Activated CD4-positive, alpha-beta T cell treated with anti-CD3 and anti-CD28 coated beads, Interleukin-10, Interleukin-2, amounts not matched to agents 100 ng/mL and 50 ng/mL, durations not matched to agents 16 hours and 8 hours (primary cell): ENCODE data around the gene PRR36.

Experiments
- DNase-seq: peaks from one replicate; pipeline ENCODE4 v3.0.0-alpha.2; 2020

PRR36 gene

GRCh38 chr19:7842661-7843294 lies 31.4 kb downstream of the PRR36 start:
- no peak for DNase-seq

GRCh38 chr19:7841751-7842660 lies 32.2 kb downstream of the PRR36 start:
- DNase-seq, result no peak

- no peak for DNase-seq
Measured at GRCh38 chr19:7840629-7841028, 33.6 kb downstream of the PRR36 start.

- no peak for DNase-seq
Measured at GRCh38 chr19:7839476-7839875, 34.7 kb downstream of the PRR36 start.

- no peak for DNase-seq
Measured at GRCh38 chr19:7833225-7834099, 40.7 kb downstream of the PRR36 start.

GRCh38 chr19:7832781-7833180 lies 41.4 kb downstream of the PRR36 start:
- DNase-seq, result no peak

- DNase-seq, result no peak
Measured at GRCh38 chr19:7832009-7832408, 42.2 kb downstream of the PRR36 start.

GRCh38 chr19:7831452-7831851 lies 42.7 kb downstream of the PRR36 start:
- no peak for DNase-seq

- DNase-seq, result no peak
Measured at GRCh38 chr19:7830823-7831222, 43.4 kb downstream of the PRR36 start.

- DNase-seq, result no peak
Measured at GRCh38 chr19:7830272-7830771, 43.9 kb downstream of the PRR36 start.

GRCh38 chr19:7829561-7830271 lies 44.5 kb downstream of the PRR36 start, which contains the start of gene EVI5L:
Gene EVI5L, plus strand, starts transcription at chr19:7830218. Its CDS starts 16,325 bp downstream, at chr19:7846543.
- DNase-seq, result peak; percentile 99

- no peak for DNase-seq
Measured at GRCh38 chr19:7829166-7829520, 45.0 kb downstream of the PRR36 start.

GRCh38 chr19:7823686-7824301 lies 50.4 kb downstream of the PRR36 start:
- DNase-seq, result no peak

GRCh38 chr19:7822910-7823515 lies 51.2 kb downstream of the PRR36 start:
- no peak for DNase-seq

- DNase-seq, result no peak
Measured at GRCh38 chr19:7820588-7820987, 53.6 kb downstream of the PRR36 start.

- DNase-seq, result no peak
Measured at GRCh38 chr19:7819337-7819736, 54.9 kb downstream of the PRR36 start.

GRCh38 chr19:7818806-7819205 lies 55.4 kb downstream of the PRR36 start:
- DNase-seq, result no peak
